ENCODE measurements around the gene BANK1.

The BANK1 gene

GRCh38 chr4:101843054-101843453 is 52.5 kb downstream of the BANK1 start:
- no peak overlapping the region for H3K27ac ChIP-seq
- TF ChIP-seq CTCF (IDR thresholded peaks at IDR 0.05): no peak
- no peak for TF ChIP-seq ZFX (IDR thresholded peaks at IDR 0.05; ENCODE audit: borderline replicate concordance)

GRCh38 chr4:101846550-101846949 is 56.0 kb downstream of the BANK1 start:
- TF ChIP-seq CTCF (IDR thresholded peaks at IDR 0.05): no peak
- H3K27ac ChIP-seq: no peak overlapping the region

- TF ChIP-seq ZFX (IDR thresholded peaks at IDR 0.05; ENCODE audit: borderline replicate concordance): no peak
- no peak for TF ChIP-seq CTCF (IDR thresholded peaks at IDR 0.05)
- no peak overlapping the region for H3K27ac ChIP-seq
Measured at GRCh38 chr4:101850698-101851097, 60.2 kb downstream of the BANK1 start.

- TF ChIP-seq CTCF (IDR thresholded peaks at IDR 0.05) (no peak), ZFX (IDR thresholded peaks at IDR 0.05; ENCODE audit: borderline replicate concordance) (no peak)
- H3K27ac ChIP-seq: no peak overlapping the region
Measured at GRCh38 chr4:101851672-101852071, 61.1 kb downstream of the BANK1 start.

- no peak overlapping the region for H3K27ac ChIP-seq
- TF ChIP-seq CTCF (IDR thresholded peaks at IDR 0.05): no peak
- TF ChIP-seq ZFX (IDR thresholded peaks at IDR 0.05; ENCODE audit: borderline replicate concordance): no peak
Measured at GRCh38 chr4:101853028-101853427, 62.5 kb downstream of the BANK1 start.

- no peak overlapping the region for H3K27ac ChIP-seq
- TF ChIP-seq ZFX (IDR thresholded peaks at IDR 0.05; ENCODE audit: borderline replicate concordance): no peak
- TF ChIP-seq CTCF (IDR thresholded peaks at IDR 0.05): no peak
Measured at GRCh38 chr4:101853691-101854090, 63.2 kb downstream of the BANK1 start.

GRCh38 chr4:101855239-101855638 is 64.7 kb downstream of the BANK1 start:
- no peak overlapping the region for H3K27ac ChIP-seq
- TF ChIP-seq CTCF (IDR thresholded peaks at IDR 0.05) (no peak), ZFX (IDR thresholded peaks at IDR 0.05; ENCODE audit: borderline replicate concordance) (no peak)

All from 22Rv1 (cell line).